Lung (tissue), 12 donors: ENCODE data around the gene LEMD3. TPM values are rescaled to one million over a fixed set of nuclear protein-coding genes. Genes with fewer than 3 reads are reported as not detected.

ENCODE experiments used
- ATAC-seq: fragments of 200-7000 bp; cut with Tn5 transposase; one replicate; pipeline ENCODE4 v1.9.1; 2020; ENCODE audit warnings: moderate number of reproducible peaks; ENCODE audit not compliant: insufficient read depth, low FRiP score
- DNase-seq, 3 donors: peaks; one replicate each; pipeline ENCODE4 v3.0.0-alpha.2; 2013 to 2017
- H3K27ac ChIP-seq, 2 donors: one replicate each; pipeline ENCODE4 v1.5.1; 2013; ENCODE audit warnings: mild to moderate bottlenecking in 2 of 2, moderate library complexity in 2 of 2, control low read depth in 1 of 2, inconsistent platforms in 1 of 2, low read depth in 1 of 2, low read length in 1 of 2
- H3K27me3 ChIP-seq, 3 donors: one replicate each; pipeline ENCODE4 v1.5.1; 2013; ENCODE audit warnings: low read length in 2 of 3; ENCODE audit not compliant: control insufficient read depth in 3 of 3, insufficient read depth in 3 of 3
- H3K36me3 ChIP-seq, 4 donors: one replicate each; pipeline ENCODE4 v1.5.1; 2013; ENCODE audit warnings: low read length in 4 of 4, mild to moderate bottlenecking in 1 of 4, moderate library complexity in 1 of 4; ENCODE audit not compliant: control insufficient read depth in 4 of 4, insufficient read depth in 4 of 4
- H3K4me1 ChIP-seq, 5 donors: one replicate each; pipeline ENCODE4 v1.5.1; 2013; ENCODE audit warnings: low read length in 5 of 5, mild to moderate bottlenecking in 2 of 5, moderate library complexity in 1 of 5; ENCODE audit not compliant: control insufficient read depth in 5 of 5, insufficient read depth in 5 of 5
- H3K4me3 ChIP-seq: one replicate; pipeline ENCODE4 v1.5.1; 2013; ENCODE audit warnings: mild to moderate bottlenecking, control low read depth, moderate library complexity
- H3K9ac ChIP-seq, 2 donors: one replicate each; pipeline ENCODE4 v1.5.1; 2013; ENCODE audit warnings: low read length in 2 of 2, control low read depth in 1 of 2; ENCODE audit not compliant: insufficient read depth in 1 of 2
- H3K9me3 ChIP-seq, 4 donors: one replicate each; pipeline ENCODE4 v1.5.1; 2013; ENCODE audit warnings: low read length in 3 of 4, mild to moderate bottlenecking in 1 of 4, moderate library complexity in 1 of 4; ENCODE audit not compliant: control insufficient read depth in 4 of 4, insufficient read depth in 3 of 4
- WGBS, 2 donors: extraction: QIAGEN DNeasy Blood & Tissue Kit; methylation state at CpG; one replicate each; pipeline ENCODE4 v1.1.7; 2013; 5-methylcytosine and 5-hydroxymethylcytosine counted together
- polyA plus RNA-seq, 2 donors: library from polyadenylated mRNA; stranded (reverse); fragments of 200-250 nt; gene quantifications; one replicate each; pipeline ENCODE4 v1.2.1, GENCODE V29; 2013
- total RNA-seq, 2 donors: library from RNA; depleted of rRNA in 1 of 2; stranded (reverse); fragments of >200 nt in 1 of 2; gene quantifications; one replicate each; pipeline ENCODE4 v1.2.1, GENCODE V29; 2014 to 2021
- TF ChIP-seq, protein P1 (sequence below): IDR thresholded peaks from 2 replicates; pipeline ENCODE4 v1.5.1; 2012; ENCODE audit warnings: mild to moderate bottlenecking; ENCODE audit errors: control extremely low read depth, extremely low read depth
- donor health status: control.
- donor health status: control.
- donor health status: Bipolar disorder and iron deficiency.
- donor health status: healthy.
- donor health status: DM: yes; HTN: yes; CAD: no.

Gene LEMD3
- total and polyA plus RNA-seq, 4 donors = 10.2 to 72.4 (median 23.0) TPM

DNA sequence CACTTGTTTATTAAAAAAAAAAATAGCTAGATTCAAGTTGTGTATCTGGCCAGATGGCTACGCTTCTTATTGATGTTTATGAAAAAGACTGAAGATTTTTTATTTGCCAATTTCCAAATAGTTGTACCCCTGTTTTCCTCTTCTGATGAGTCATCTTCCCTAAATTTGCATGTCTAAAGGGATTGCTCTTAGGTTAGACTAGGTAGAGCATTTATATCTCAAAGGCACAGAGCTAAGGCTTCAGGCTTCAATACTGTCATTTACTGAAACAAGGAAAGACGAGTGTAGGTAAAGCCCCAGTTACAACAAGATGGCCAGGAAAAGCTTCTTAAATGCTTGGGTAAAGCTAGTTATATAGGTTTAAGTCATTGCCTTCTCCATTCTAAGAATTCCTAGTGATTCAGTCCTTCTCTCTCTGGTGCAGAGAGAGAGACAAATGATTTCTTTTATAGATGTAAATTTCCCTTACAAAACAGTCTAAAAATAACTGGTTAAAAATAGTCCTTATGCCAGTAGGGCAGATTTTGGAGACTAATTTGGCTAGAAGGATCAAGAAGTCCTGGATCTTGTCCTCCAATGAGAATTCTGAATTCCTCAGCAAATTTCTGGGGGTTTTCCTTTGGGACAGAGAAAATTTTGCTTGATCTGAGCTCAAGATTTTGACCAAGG is 26.1 kb downstream of the LEMD3 start:
- ATAC-seq = no peak
- Histone ChIP-seq H3K9ac (no peak overlapping the region), H3K9me3 (peaks cover 0 to 8% (median 1%) of the 10 kb centered on the region in 4 donors), H3K27me3 (no peaks in the 10 kb centered on the region), H3K36me3 (peaks cover 0 to 7% (median 2%) of the 10 kb centered on the region in 4 donors), H3K4me1 (peaks cover 0 to 14% (median 5%) of the 10 kb centered on the region in 5 donors), H3K27ac (peak overlapping the region in 1 of 2 donors; percentile 45), H3K4me3 (no peak overlapping the region)
- no peak for DNase-seq
- 95 to 96% methylated on average over 2 of the region's 2 CpGs for WGBS, 2 donors
- TF ChIP-seq, protein P1, sequence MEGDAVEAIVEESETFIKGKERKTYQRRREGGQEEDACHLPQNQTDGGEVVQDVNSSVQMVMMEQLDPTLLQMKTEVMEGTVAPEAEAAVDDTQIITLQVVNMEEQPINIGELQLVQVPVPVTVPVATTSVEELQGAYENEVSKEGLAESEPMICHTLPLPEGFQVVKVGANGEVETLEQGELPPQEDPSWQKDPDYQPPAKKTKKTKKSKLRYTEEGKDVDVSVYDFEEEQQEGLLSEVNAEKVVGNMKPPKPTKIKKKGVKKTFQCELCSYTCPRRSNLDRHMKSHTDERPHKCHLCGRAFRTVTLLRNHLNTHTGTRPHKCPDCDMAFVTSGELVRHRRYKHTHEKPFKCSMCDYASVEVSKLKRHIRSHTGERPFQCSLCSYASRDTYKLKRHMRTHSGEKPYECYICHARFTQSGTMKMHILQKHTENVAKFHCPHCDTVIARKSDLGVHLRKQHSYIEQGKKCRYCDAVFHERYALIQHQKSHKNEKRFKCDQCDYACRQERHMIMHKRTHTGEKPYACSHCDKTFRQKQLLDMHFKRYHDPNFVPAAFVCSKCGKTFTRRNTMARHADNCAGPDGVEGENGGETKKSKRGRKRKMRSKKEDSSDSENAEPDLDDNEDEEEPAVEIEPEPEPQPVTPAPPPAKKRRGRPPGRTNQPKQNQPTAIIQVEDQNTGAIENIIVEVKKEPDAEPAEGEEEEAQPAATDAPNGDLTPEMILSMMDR = no peak

DNA sequence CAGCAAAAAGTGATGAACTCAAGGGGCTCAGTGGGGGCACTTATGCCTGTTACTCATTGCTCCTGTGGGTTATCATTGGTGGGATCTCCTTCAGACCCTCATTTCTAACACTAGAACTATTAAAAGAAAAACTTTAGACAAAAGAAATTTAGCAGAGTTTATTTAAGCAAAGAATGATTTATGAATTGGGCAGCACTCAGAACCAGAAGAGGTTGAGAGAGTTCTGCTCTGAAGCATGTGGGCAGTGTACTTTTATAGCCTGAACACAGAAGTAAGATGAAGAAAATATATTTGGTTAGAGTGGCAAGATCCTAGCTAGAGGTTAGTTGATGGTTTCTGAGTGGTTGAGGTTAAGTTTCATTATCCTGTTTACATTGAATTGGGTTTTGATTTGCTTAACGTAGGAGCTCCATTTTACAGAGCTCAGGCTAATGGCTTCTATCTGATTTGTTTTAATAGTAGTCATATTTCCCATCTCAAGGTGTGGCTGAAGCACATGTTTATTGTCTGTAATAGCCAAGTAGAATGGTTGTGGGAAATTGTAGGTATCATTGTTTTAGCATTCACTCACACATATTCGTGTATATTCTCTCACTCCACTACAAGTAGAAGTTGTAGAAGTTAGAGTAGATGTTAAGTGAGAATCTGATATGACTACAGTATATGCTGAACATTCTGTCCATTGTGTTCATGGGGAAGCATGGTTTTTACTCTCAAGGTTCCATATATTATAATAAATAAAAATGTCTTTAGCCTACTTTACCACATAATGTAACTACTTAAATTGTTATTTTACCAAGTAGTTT is 27.6 kb downstream of the LEMD3 start:
- ATAC-seq = no peak

DNA sequence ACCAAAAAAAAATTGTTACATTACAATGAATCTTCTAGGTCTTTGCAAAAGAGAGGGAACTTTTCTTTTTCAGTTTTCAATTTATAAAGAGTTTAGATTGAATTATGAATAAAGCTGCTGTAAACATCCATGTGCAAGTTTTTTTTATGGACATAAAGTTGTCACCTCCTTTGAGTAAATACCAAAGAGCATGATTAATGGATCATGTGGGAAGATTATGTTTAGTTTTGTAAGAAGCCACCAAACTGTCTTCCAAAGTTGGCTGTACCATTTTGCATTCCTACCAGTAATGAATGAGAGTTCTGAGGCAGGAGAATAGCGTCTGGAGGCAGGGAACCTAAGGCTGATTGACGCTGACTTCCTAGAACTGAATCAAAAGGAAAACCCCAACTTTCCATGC is 30.2 kb downstream of the LEMD3 start:
- peaks cover 0 to 8% (median 1%) of the 10 kb centered on the region in 4 donors for H3K9me3 ChIP-seq
- H3K4me3 ChIP-seq = no peak overlapping the region
- no peak overlapping the region for H3K27ac ChIP-seq
- no peaks in the 10 kb centered on the region for H3K27me3 ChIP-seq
- no peak for DNase-seq
- 95 to 100% methylated on average over 2 of the region's 2 CpGs for WGBS, 2 donors
- TF ChIP-seq, protein P1 = no peak
- H3K4me1 ChIP-seq = peaks cover 0 to 9% (median 0%) of the 10 kb centered on the region in 5 donors
- no peaks in the 10 kb centered on the region for H3K36me3 ChIP-seq
- H3K9ac ChIP-seq = no peak overlapping the region
- ATAC-seq = no peak

More for the DNA sequence above, 27.6 kb downstream of the LEMD3 start:
- H3K27me3 ChIP-seq = no peaks in the 10 kb centered on the region
- no peak overlapping the region for H3K9ac ChIP-seq
- TF ChIP-seq, protein P1 = no peak
- no peak for DNase-seq
- no peak overlapping the region for H3K4me3 ChIP-seq
- peaks cover 0 to 8% (median 1%) of the 10 kb centered on the region in 4 donors for H3K9me3 ChIP-seq
- peaks cover 0 to 14% (median 5%) of the 10 kb centered on the region in 5 donors for H3K4me1 ChIP-seq
- peaks cover 0 to 7% (median 2%) of the 10 kb centered on the region in 4 donors for H3K36me3 ChIP-seq
- 80 to 85% methylated on average over 2 of the region's 2 CpGs for WGBS, 2 donors
- no peak overlapping the region for H3K27ac ChIP-seq
